WI38 (cell line): ENCODE data around the gene HPCAL4.
A peak's percentile ranks its signal among the peaks of the same experiment; 100 is the strongest.

Source experiments
- H3K4me3 ChIP-seq: 2 replicates; pipeline ENCODE4 v1.5.1; 2011; ENCODE audit warnings: low read depth, mild to moderate bottlenecking, control low read depth, low read length
- CTCF ChIP-seq: IDR thresholded peaks from 2 replicates; pipeline ENCODE4 v1.5.1; 2012; ENCODE audit warnings: low read depth, mild to moderate bottlenecking, control low read depth, low read length

Gene HPCAL4

GRCh38 chr1:39700348-39700747, 9.1 kb upstream of the HPCAL4 start:
- H3K4me3 ChIP-seq: no peak overlapping the region
- TF ChIP-seq CTCF: no peak

DNA sequence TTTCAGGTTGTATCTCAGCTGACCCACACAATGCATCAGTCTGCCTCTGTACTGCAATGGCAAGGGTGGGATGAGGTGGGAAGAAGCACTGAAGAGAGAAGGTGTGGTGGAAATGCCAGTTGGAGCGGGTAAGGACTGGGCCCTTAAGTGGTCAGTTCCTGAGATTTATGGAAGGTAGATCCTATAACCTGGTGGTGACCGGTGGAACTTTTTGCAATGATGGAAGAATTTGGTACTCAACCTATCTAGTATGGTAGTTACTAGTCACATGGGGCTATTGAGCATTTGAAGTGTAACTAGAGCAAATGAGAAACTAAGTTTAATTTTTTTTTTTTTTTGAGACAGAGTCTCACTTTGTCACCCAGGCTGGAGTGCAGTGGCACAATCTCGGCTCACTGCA, 8.2 kb upstream of the HPCAL4 start:
- peak; percentile 4; the same call in 1 of the 2 replicates for TF ChIP-seq CTCF
- no peak overlapping the region for H3K4me3 ChIP-seq

- TF ChIP-seq CTCF: no peak
- H3K4me3 ChIP-seq: no peak overlapping the region
Measured at GRCh38 chr1:39698568-39698967, 7.3 kb upstream of the HPCAL4 start.

DNA sequence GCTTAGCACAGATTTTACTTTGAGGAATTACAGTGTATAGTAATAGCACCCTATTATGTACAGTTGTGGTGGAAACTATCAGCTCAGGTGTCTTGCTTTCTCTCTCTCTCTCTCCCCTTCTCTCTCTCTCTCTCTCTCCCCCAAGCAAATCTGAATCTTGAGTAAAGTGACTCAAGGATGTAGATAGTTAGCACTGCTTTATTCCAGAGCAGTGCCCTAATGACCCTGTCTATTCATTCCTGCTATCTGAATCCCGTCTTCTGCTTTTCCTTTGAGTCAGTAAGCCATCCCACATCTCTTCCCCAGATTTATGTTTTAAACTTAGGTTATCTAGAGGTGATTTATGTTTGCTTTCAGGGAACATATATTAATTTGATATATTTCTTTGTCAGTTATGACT, 5.2 kb upstream of the HPCAL4 start:
- no peak for TF ChIP-seq CTCF
- no peak overlapping the region for H3K4me3 ChIP-seq

DNA sequence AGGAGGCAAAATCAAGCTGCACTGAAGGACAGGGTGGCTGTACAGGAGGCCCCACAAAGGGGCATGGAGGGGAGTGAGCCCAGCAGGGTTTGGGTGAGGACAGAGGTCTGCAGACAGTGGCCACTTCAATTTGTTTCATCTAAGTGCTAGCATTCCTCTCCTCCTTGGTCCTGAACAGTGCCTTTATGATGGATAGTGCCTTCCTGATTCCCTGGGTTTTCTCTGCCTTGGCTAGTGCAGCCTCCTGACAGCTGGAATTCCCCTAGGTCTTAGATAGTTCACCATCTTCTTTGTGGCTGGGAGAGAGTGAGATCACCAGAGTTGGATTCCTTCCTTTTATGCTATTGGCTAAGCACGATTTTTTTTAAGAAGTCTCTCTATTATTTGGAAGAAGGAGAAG, 3.8 kb upstream of the HPCAL4 start:
- H3K4me3 ChIP-seq: no peak overlapping the region
- no peak for TF ChIP-seq CTCF

DNA sequence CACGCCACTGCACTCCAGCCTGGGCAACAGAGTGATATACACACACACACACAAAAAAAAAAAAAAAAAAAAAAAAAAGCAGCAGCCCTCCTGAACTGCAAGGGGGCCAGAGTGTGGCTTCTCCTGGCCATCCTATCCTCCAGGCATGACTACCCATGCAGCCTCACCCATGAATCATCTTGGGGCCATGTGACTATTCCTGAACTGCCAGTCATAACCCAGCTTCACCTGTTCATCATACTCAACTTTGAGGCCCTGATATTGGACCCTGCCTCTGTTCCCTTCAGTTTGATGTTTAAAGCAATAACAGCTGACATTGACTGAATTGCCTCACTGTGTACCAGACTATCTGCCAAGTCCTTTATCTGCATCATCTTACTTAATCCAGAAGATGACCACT, 2.8 kb upstream of the HPCAL4 start:
- TF ChIP-seq CTCF: no peak
- no peak overlapping the region for H3K4me3 ChIP-seq

DNA sequence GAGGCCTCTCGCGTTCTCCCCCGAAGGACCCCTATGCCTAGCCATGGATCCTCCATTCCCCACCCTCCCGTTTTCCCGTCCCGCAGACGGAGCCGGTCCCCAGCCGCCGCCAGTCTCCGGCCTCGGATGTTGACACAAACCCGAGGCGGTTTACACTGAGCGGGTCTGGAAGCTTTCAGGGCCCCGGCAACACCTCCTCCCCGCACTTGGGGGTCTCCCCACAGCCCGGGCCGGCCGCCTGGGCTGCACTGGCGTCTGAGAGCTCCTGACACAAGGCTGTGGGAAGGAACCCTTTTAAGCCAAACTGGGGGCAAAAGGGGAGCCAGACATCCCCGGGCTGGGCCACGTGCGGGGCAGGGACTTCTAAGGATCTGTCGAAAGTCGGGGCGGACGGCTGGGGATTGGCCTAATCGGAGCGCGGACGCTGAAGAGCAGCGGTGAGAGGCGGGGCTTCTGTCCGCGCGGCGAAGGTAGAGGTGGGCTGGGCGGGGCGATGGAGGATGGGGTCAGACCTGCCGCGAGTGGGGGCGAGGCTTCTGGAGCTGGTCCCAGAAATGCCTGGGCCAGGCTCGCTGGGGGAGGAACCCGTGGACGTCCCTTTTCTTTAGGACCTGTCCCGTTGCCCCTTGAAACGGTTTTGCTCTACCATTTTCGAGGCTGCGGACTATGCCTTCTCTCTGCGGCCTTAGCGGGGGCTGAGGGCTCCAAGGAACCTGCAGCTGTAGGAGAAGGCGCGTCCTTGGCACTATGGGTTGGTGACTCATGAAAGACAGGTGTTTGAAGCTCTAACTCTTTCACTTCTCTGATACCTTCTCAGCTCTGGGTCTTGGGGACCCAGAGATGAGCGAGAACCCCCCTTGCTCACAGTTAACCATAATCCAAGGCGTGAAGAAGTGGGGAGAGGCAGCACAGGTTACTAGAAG, 1.2 kb upstream of the HPCAL4 start:
- H3K4me3 ChIP-seq: no peak overlapping the region
- no peak for TF ChIP-seq CTCF
